ENCODE results near the gene SKIDA1. TPM values are rescaled to one million over a fixed set of nuclear protein-coding genes. Genes with fewer than 3 reads are reported as not detected.

SKIDA1 gene
- total and polyA plus RNA-seq, 8 donors, result under 0.01 to 2.7 (median 0.45) TPM; not detected in 1

GRCh38 chr10:21473135-21473534 lies 52.3 kb downstream of the SKIDA1 start:
- no peak for TF ChIP-seq POLR2AphosphoS5 (IDR thresholded peaks at IDR 0.05)
- TF ChIP-seq EP300 (IDR thresholded peaks at IDR 0.05), result no peak
- 28 to 39% (median 32%) methylated on average over 4 of the region's 4 CpGs for WGBS, 5 donors
- no peaks in the 10 kb centered on the region for H3K9me3 ChIP-seq

GRCh38 chr10:21468086-21468485 lies 57.4 kb downstream of the SKIDA1 start:
- no peak for TF ChIP-seq POLR2AphosphoS5 (IDR thresholded peaks at IDR 0.05)
- TF ChIP-seq POLR2A (IDR thresholded peaks at IDR 0.05), result no peak
- no peak for TF ChIP-seq CTCF (IDR thresholded peaks at IDR 0.05)
- TF ChIP-seq EP300 (IDR thresholded peaks at IDR 0.05), result no peak
- H3K4me1 ChIP-seq, result no peaks in the 10 kb centered on the region
- no peaks in the 10 kb centered on the region for H3K9me3 ChIP-seq
- H3K36me3 ChIP-seq, result no peaks in the 10 kb centered on the region
- H3K27me3 ChIP-seq, result no peaks in the 10 kb centered on the region
- 88 to 97% (median 96%) methylated on average over 3 of the region's 3 CpGs for WGBS, 5 donors
- DNase-seq, result no peak
- no peak overlapping the region for H3K27ac ChIP-seq
- no peak overlapping the region for H3K4me3 ChIP-seq
- intact Hi-C loops (cut with DNase I; ENCODE audit: low total_unique reads), result no loop called here

More at GRCh38 chr10:21473135-21473534, 52.3 kb downstream of the SKIDA1 start:
- Histone ChIP-seq H3K27me3 (no peaks in the 10 kb centered on the region), H3K27ac (no peak overlapping the region), H3K36me3 (no peaks in the 10 kb centered on the region), H3K4me3 (no peak overlapping the region), H3K4me1 (no peaks in the 10 kb centered on the region)
- intact Hi-C loops (cut with DNase I; ENCODE audit: low total_unique reads), result no loop called here
- DNase-seq, result no peak

- TF ChIP-seq EP300 (IDR thresholded peaks at IDR 0.05) (no peak), POLR2A (IDR thresholded peaks at IDR 0.05) (no peak), POLR2AphosphoS5 (IDR thresholded peaks at IDR 0.05) (no peak), CTCF (IDR thresholded peaks at IDR 0.05) (no peak)
- H3K9me3 ChIP-seq, result no peaks in the 10 kb centered on the region
- no peak overlapping the region for H3K4me3 ChIP-seq
- WGBS, 5 donors, result 91 to 96% (median 93%) methylated on average over 1 of the region's 1 CpG
- H3K27ac ChIP-seq, result no peak overlapping the region
- H3K4me1 ChIP-seq, result no peaks in the 10 kb centered on the region
- no peaks in the 10 kb centered on the region for H3K27me3 ChIP-seq
- DNase-seq, result no peak
- H3K36me3 ChIP-seq, result no peaks in the 10 kb centered on the region
- intact Hi-C loops (cut with DNase I; ENCODE audit: low total_unique reads), result no loop called here
Observed at GRCh38 chr10:21467633-21468032, 57.8 kb downstream of the SKIDA1 start.

- TF ChIP-seq POLR2AphosphoS5 (IDR thresholded peaks at IDR 0.05) (no peak), CTCF (IDR thresholded peaks at IDR 0.05) (no peak), POLR2A (IDR thresholded peaks at IDR 0.05) (no peak), EP300 (IDR thresholded peaks at IDR 0.05) (no peak)
- H3K4me3 ChIP-seq, result no peak overlapping the region
- H3K27ac ChIP-seq, result no peak overlapping the region
- no peaks in the 10 kb centered on the region for H3K4me1 ChIP-seq
- no peaks in the 10 kb centered on the region for H3K27me3 ChIP-seq
- DNase-seq, result no peak
- H3K36me3 ChIP-seq, result no peaks in the 10 kb centered on the region
- H3K9me3 ChIP-seq, result no peaks in the 10 kb centered on the region
- intact Hi-C loops (cut with DNase I; ENCODE audit: low total_unique reads), result no loop called here
- 88 to 93% (median 89%) methylated on average over 7 of the region's 7 CpGs for WGBS, 5 donors
Observed at GRCh38 chr10:21464134-21464533, 61.3 kb downstream of the SKIDA1 start.

Small RNA genes lying within 50 kb of the gene (small RNA-seq; reads per million reads assigned to genes)
- gene MIR1915 (0 reads per million in 4 donors), gene RF00019 (0 reads per million in 4 donors), gene RNU6-306P (0 reads per million in 4 donors)

Other genes with a start within 250 kb of the SKIDA1 start
- 10 to 100 TPM; 22.2 to 76.9 (median 34.4) TPM for gene MLLT10, start 8.6 kb upstream of the SKIDA1 start, total RNA-seq
- gene MLLT10, start 8.6 kb upstream of the SKIDA1 start, polyA plus RNA-seq, result 10 to 100 TPM; 12.8 to 22.1 (median 13.7) TPM

All from stomach (tissue), 9 donors.